Skin epidermis (tissue), 12 donors: ENCODE measurements around the gene SHCBP1L.
"Not testable (repeated sequence)": the region's sequence is repeated elsewhere in the genome, so short reads cannot be mapped to it uniquely, and the experiment has no call there.

Experiments used
- H3K27ac ChIP-seq, 21 experiments: fragments of 200-600 bp; sonication (generic) in 11 of 21; one replicate each; pipeline ENCODE4 v1.5.0; 2020; ENCODE audit warnings: mild to moderate bottlenecking in 3 of 21, inconsistent platforms in 2 of 21, moderate library complexity in 2 of 21
- H3K4me3 ChIP-seq, 7 experiments: fragments of 200-600 bp; sonication (generic) in 2 of 7; one replicate each; pipeline ENCODE4 v1.5.0; 2020; ENCODE audit warnings: inconsistent platforms in 2 of 7, mild to moderate bottlenecking in 2 of 7, moderate library complexity in 1 of 7

The SHCBP1L gene

GRCh38 chr1:182968151-182968741 lies 15.3 kb upstream of the SHCBP1L start:
- H3K27ac ChIP-seq, result no peak overlapping the region
- H3K4me3 ChIP-seq, result no peak overlapping the region

GRCh38 chr1:182965861-182966260 lies 12.9 kb upstream of the SHCBP1L start:
- no peak overlapping the region for H3K4me3 ChIP-seq
- H3K27ac ChIP-seq, result no peak overlapping the region

- H3K4me3 ChIP-seq, result no peak overlapping the region
- H3K27ac ChIP-seq, result no peak overlapping the region
These were observed 12.1 kb upstream of the SHCBP1L start for GRCh38 chr1:182965096-182965495.

GRCh38 chr1:182962554-182963115 lies 9.7 kb upstream of the SHCBP1L start:
- H3K4me3 ChIP-seq, result peak overlapping the region in 3 of 7 experiments; percentile 0 to 7 (median 4)
- H3K27ac ChIP-seq, result peak overlapping the region in 17 of 21 experiments; percentile 3 to 88 (median 66)

- Histone ChIP-seq H3K27ac (no peak overlapping the region), H3K4me3 (no peak overlapping the region)
These were observed 7.1 kb upstream of the SHCBP1L start for GRCh38 chr1:182960046-182960445.

GRCh38 chr1:182957902-182958395 lies 5.0 kb upstream of the SHCBP1L start:
- H3K4me3 ChIP-seq, result no peak overlapping the region

GRCh38 chr1:182956708-182957365 lies 3.9 kb upstream of the SHCBP1L start:
- Histone ChIP-seq H3K27ac (no peak overlapping the region), H3K4me3 (no peak overlapping the region)

More at GRCh38 chr1:182957902-182958395, 5.0 kb upstream of the SHCBP1L start:
- H3K27ac ChIP-seq, result no peak overlapping the region

GRCh38 chr1:182955596-182956588 lies 2.9 kb upstream of the SHCBP1L start:
- no peak overlapping the region for H3K4me3 ChIP-seq
- H3K27ac ChIP-seq, result peak overlapping the region in 3 of 21 experiments; percentile 4 to 28 (median 11)

- H3K4me3 ChIP-seq, result no peak overlapping the region
- no peak overlapping the region for H3K27ac ChIP-seq
These were observed 860 bp upstream of the SHCBP1L start for GRCh38 chr1:182953826-182954225.

GRCh38 chr1:182943336-182943735 lies 9.6 kb downstream of the SHCBP1L start:
- not testable (repeated sequence) for H3K27ac ChIP-seq, H3K4me3 ChIP-seq

GRCh38 chr1:182942145-182942544 lies 10.8 kb downstream of the SHCBP1L start:
- H3K27ac ChIP-seq, H3K4me3 ChIP-seq: not testable (repeated sequence)

- Histone ChIP-seq H3K27ac (no peak overlapping the region), H3K4me3 (no peak overlapping the region)
These were observed 13.6 kb downstream of the SHCBP1L start for GRCh38 chr1:182939413-182939812.

GRCh38 chr1:182935716-182936115 lies 17.2 kb downstream of the SHCBP1L start:
- H3K4me3 ChIP-seq, result no peak overlapping the region

GRCh38 chr1:182930985-182931384 lies 22.0 kb downstream of the SHCBP1L start:
- H3K4me3 ChIP-seq, result no peak overlapping the region
- H3K27ac ChIP-seq, result no peak overlapping the region

More at GRCh38 chr1:182935716-182936115, 17.2 kb downstream of the SHCBP1L start:
- H3K27ac ChIP-seq, result no peak overlapping the region

GRCh38 chr1:182927693-182928433 lies 25.1 kb downstream of the SHCBP1L start:
- H3K27ac ChIP-seq, result no peak overlapping the region
- H3K4me3 ChIP-seq, result no peak overlapping the region

GRCh38 chr1:182925661-182926060 lies 27.3 kb downstream of the SHCBP1L start:
- H3K4me3 ChIP-seq, result no peak overlapping the region
- no peak overlapping the region for H3K27ac ChIP-seq

- Histone ChIP-seq H3K4me3 (no peak overlapping the region), H3K27ac (no peak overlapping the region)
These were observed 35.6 kb downstream of the SHCBP1L start for GRCh38 chr1:182917378-182917777.

GRCh38 chr1:182913401-182913800 lies 39.6 kb downstream of the SHCBP1L start:
- H3K4me3 ChIP-seq, result no peak overlapping the region

GRCh38 chr1:182910143-182910542 lies 42.8 kb downstream of the SHCBP1L start:
- Histone ChIP-seq H3K27ac (no peak overlapping the region), H3K4me3 (no peak overlapping the region)

More at GRCh38 chr1:182913401-182913800, 39.6 kb downstream of the SHCBP1L start:
- no peak overlapping the region for H3K27ac ChIP-seq
